Heart right ventricle (tissue), 16 donors: ENCODE measurements around the gene PTPRN2. TPM values are rescaled to one million over a fixed set of nuclear protein-coding genes. Genes with fewer than 3 reads are reported as not detected.

ENCODE experiments used
- ATAC-seq, 8 donors: fragments of 200-7000 bp; cut with Tn5 transposase; one replicate each; pipeline ENCODE4 v1.9.1; 2020; ENCODE audit warnings: mild to moderate bottlenecking in 8 of 8, moderate library complexity in 8 of 8, moderate number of reproducible peaks in 1 of 8
- DNase-seq, 2 donors: peaks; one replicate each; pipeline ENCODE4 v3.0.0-alpha.2; 2020
- H3K27ac ChIP-seq, 10 donors: fragments of 200-600 bp; sonication (generic) in 2 of 10; one replicate each; pipeline versions ENCODE4 v1.5.0 to v1.8.0; 2020 to 2022; ENCODE audit warnings: mild to moderate bottlenecking in 3 of 10
- H3K27me3 ChIP-seq, 7 donors: fragments of 200-600 bp; one replicate each; pipeline ENCODE4 v1.8.0; 2021 to 2022; ENCODE audit warnings: mild to moderate bottlenecking in 2 of 7
- H3K36me3 ChIP-seq, 9 donors: fragments of 200-600 bp; sonication (generic) in 1 of 9; one replicate each; pipeline versions ENCODE4 v1.5.0 to v1.8.0; 2020 to 2022; ENCODE audit warnings: mild to moderate bottlenecking in 2 of 9
- H3K4me1 ChIP-seq, 9 donors: fragments of 200-600 bp; sonication (generic) in 1 of 9; one replicate each; pipeline versions ENCODE4 v1.5.0 to v1.8.0; 2020 to 2022; ENCODE audit warnings: mild to moderate bottlenecking in 4 of 9
- H3K4me3 ChIP-seq, 10 donors: fragments of 200-600 bp; sonication (generic) in 2 of 10; one replicate each; pipeline versions ENCODE4 v1.5.0 to v1.8.0; 2020 to 2022; ENCODE audit warnings: mild to moderate bottlenecking in 7 of 10, moderate library complexity in 2 of 10
- H3K9me3 ChIP-seq, 11 donors: fragments of 200-600 bp in 10 of 11; sonication (generic) in 2 of 11; one replicate each; pipeline versions ENCODE4 v1.5.0 to v1.8.0; 2013 to 2022; ENCODE audit warnings: mild to moderate bottlenecking in 2 of 11, control low read depth in 1 of 11, moderate library complexity in 1 of 11
- CTCF ChIP-seq, 9 donors: fragments of 200-600 bp; sonication (generic) in 2 of 9; IDR thresholded peaks; one replicate each; pipeline versions ENCODE4 v1.5.0 to v1.8.0; 2021 to 2022; ENCODE audit warnings: antibody characterized with exemption in 9 of 9, mild to moderate bottlenecking in 5 of 9, moderate library complexity in 1 of 9
- WGBS, 2 donors: extraction: QIAGEN DNeasy Blood & Tissue Kit; methylation state at CpG; one replicate each; pipeline ENCODE4 v1.1.7; 2013; ENCODE audit warnings: inconsistent platforms in 1 of 2; 5-methylcytosine and 5-hydroxymethylcytosine counted together
- intact Hi-C, 10 donors: fragments of 100-400 bp; cut with DNase I; formaldehyde crosslinking; loops; one replicate each; pipeline versions ENCODE4 v1.11.1 to v1.14.2; 2022
- polyA plus RNA-seq, 2 donors: library from polyadenylated mRNA; stranded (reverse); fragments of 200-250 nt; gene quantifications; one replicate each; pipeline ENCODE4 v1.2.3, GENCODE V29; 2013
- total RNA-seq, 10 donors: library from RNA; stranded (reverse); fragmentation: NEBNext Ultra II Directional in 3 of 10; extraction: Animal tissue kit (Norgen Biotek cat#: 25700) in 3 of 10; gene quantifications; one replicate each; pipeline versions ENCODE4 v1.2.1 to v1.2.4, GENCODE V29; 2021 to 2023
- donor health status: Arrhythmogenic right ventricular cardiomyopathy.
- donor health status: ischemic (EF 13 %, LVEDD 7.1; RV severe dilation, severe dysfunction).
- donor health status: healthy with polysubstance abuse.
- donor health status: DM: no; HTN: yes; CAD: no.
- donor health status: DM: no; HTN: no; CAD: no.
- donor health status: ischemic (EF 25% LVEDD 6.9; RV normal size, moderate dysfunction).
- donor health status: ischemic (EF 25% LVEDD 5.7; RV mildly dilated, moderate dysfunction).
- donor health status: healthy.
- donor health status: DM: yes; HTN: yes; CAD: no.
- donor health status: Ischemic cardiomyopathy.
- donor health status: ischemic (EF 35%, LVEDD 5.7; RV mildly dilated, moderate dysfunction).
- donor health status: nonischemic (EF 11% LVEDD 7.7; RV severe dilation, severe dysfunction).
- donor health status: DM: yes; HTN: yes; CAD: no.
- donor health status: PGD.
- donor health status: ischemic (EF 29% LVEDD 5.4; RV normal size, mild dysfunction).
- donor health status: nonischemic (EF 23%, LVEDD 6.1; RV moderate dilation, normal function).

The PTPRN2 gene
- total and polyA plus RNA-seq, 12 donors = 0.82 to 1.8 (median 1.3) TPM

DNA sequence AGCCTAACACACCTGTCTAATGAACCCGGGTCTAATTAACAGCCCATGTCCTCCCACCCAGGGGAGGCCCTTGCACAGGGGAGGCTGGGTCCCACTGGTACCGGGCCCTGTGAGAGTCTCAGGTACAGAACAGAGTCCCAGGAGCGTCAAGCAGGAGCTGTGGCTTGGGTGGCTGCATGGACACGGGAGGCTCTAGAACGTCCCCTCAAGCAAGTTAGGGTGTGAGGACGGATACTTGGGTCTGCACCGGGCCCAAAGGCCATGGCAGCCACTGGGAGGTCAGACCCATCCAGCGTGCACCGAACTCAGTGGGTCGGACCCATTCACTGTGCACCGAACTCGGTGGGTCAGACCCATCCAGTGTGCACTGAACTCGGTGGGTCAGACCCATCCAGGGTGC is 941.1 kb downstream of the PTPRN2 start:
- no peak for TF ChIP-seq CTCF (IDR thresholded peaks at IDR 0.05)
- Histone ChIP-seq H3K27me3 (peaks cover 0 to 7% (median 0%) of the 10 kb centered on the region in 7 donors), H3K27ac (no peak overlapping the region), H3K4me3 (no peak overlapping the region), H3K9me3 (peaks cover 0 to 1% (median 0%) of the 10 kb centered on the region in 11 donors), H3K36me3 (no peaks in the 10 kb centered on the region), H3K4me1 (no peaks in the 10 kb centered on the region)
- intact Hi-C loops = no loop called here
- ATAC-seq (no peak), DNase-seq (no peak)
- WGBS, 2 donors = 96 to 97% methylated on average over 13 of the region's 13 CpGs

GRCh38 chr7:157645539-157645938 is 942.1 kb downstream of the PTPRN2 start:
- no peak for DNase-seq
- no peaks in the 10 kb centered on the region for H3K36me3 ChIP-seq
- H3K27ac ChIP-seq = no peak overlapping the region
- no peak for TF ChIP-seq CTCF (IDR thresholded peaks at IDR 0.05)
- no peak for ATAC-seq
- H3K4me1 ChIP-seq = no peaks in the 10 kb centered on the region
- peaks cover 0 to 7% (median 0%) of the 10 kb centered on the region in 7 donors for H3K27me3 ChIP-seq
- H3K9me3 ChIP-seq = peaks cover 0 to 12% (median 3%) of the 10 kb centered on the region in 11 donors
- no peak overlapping the region for H3K4me3 ChIP-seq
- intact Hi-C loops = no loop called here
- WGBS, 2 donors = 87% methylated on average over 12 of the region's 12 CpGs

DNA sequence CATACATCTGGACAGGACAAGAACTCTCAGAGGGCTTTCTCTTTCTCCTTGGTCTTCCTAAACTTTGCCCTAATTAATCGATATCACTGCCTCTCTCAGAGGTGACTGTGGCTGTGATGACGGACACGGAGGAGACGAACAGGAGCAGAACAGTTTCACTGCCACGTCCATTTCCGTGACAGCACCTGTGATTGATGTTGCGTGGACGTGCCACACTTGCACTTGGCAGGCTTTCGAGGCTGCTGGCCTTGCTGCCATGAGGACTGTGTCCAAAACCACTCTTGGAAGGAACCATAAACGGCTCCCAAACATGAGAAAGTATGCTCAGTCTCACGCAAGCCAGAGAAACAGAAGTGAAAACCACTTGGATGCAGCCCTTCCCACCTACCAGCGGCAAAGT is 942.7 kb downstream of the PTPRN2 start:
- Histone ChIP-seq H3K27ac (no peak overlapping the region), H3K36me3 (no peaks in the 10 kb centered on the region), H3K9me3 (peaks cover 0 to 18% (median 9%) of the 10 kb centered on the region in 11 donors), H3K27me3 (peaks cover 0 to 7% (median 0%) of the 10 kb centered on the region in 7 donors), H3K4me1 (no peaks in the 10 kb centered on the region), H3K4me3 (no peak overlapping the region)
- ATAC-seq (no peak), DNase-seq (no peak)
- 85 to 87% methylated on average over 12 of the region's 12 CpGs for WGBS, 2 donors
- intact Hi-C loops = no loop called here
- no peak for TF ChIP-seq CTCF (IDR thresholded peaks at IDR 0.05)

- Histone ChIP-seq H3K27me3 (peaks cover 0 to 7% (median 0%) of the 10 kb centered on the region in 7 donors), H3K9me3 (peaks cover 0 to 22% (median 10%) of the 10 kb centered on the region in 11 donors), H3K36me3 (no peaks in the 10 kb centered on the region), H3K27ac (no peak overlapping the region), H3K4me1 (no peaks in the 10 kb centered on the region), H3K4me3 (no peak overlapping the region)
- DNase-seq (no peak), ATAC-seq (no peak)
- no peak for TF ChIP-seq CTCF (IDR thresholded peaks at IDR 0.05)
- intact Hi-C loops = no loop called here
- 88 to 91% methylated on average over 23 of the region's 23 CpGs for WGBS, 2 donors
Observed at GRCh38 chr7:157643525-157643970, 944.1 kb downstream of the PTPRN2 start.
